ENCODE data around the gene HPCAL1.

GRCh38 chr2:10372862-10373240 lies 70.1 kb downstream of the HPCAL1 start:
- TF ChIP-seq CTCF (IDR thresholded peaks at IDR 0.05; ENCODE audit: insufficient read depth, low read depth, low read length) = no peak
- TF ChIP-seq EZH2 (IDR thresholded peaks at IDR 0.05; ENCODE audit: insufficient read depth, low read length) = no peak
